GM21786 (cell line): Measurements from ENCODE around the gene LRRC55.

Experiments
- ATAC-seq: cut with Tn5 transposase; IDR thresholded peaks from one replicate; pipeline ENCODE4 v1.9.1; 2021; ENCODE audit not compliant: unreplicated experiment

Gene LRRC55

DNA sequence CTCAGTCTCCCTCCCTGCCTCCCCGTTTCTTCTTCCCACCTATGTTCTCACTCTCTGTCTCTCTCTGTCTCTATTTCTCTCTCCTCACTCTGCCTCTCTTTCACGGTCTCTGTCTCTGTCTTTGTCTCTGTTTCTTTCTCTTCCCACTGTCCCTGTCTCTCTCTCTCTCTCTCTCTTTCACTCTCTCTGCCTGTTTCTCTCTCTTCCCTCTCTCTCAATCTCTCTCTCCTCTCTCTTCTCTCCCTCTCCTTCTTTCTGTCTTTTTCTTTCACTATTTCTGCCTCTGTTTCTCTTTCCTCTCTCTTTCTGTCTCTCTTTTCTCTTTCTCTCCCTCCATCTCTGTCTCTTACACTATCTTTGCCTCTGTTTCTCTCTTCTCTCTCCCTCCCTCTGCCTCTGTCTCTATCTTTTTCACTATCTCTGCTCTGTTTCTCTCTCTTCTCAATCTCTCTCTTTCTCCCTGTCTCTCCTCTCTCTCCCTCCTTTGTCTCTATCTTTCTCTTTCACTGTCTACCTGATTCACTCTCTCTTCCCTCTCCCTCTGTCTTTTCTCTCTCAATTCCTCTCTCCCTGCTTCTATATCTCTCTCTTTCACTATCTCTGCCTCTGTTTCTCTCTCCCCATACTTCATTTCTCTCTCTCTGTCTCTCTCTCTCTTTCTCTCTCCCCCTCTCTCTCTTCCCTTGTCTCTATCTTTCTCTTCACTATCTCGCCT lies 49.9 kb downstream of the LRRC55 start:
- ATAC-seq: no peak

DNA sequence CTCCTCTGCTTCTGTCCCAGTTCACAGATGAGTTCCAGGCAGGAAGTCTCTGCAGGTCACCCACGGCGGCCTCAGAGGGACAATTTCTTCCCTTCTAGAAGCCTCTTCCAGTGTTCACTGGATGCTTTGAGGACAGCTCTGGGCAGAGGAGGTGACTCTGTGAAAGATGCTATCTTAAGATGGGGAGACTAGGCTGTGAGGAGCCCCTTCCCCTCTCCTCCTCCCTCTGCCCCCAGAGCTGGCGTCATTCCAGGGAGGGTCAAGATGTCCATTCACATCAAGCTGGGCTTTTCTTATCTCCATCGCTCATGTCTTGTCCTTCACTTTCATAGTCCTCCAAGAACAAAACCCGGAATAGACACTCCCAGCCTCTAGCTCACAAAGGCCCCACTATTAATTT lies 51.9 kb downstream of the LRRC55 start:
- no peak for ATAC-seq

DNA sequence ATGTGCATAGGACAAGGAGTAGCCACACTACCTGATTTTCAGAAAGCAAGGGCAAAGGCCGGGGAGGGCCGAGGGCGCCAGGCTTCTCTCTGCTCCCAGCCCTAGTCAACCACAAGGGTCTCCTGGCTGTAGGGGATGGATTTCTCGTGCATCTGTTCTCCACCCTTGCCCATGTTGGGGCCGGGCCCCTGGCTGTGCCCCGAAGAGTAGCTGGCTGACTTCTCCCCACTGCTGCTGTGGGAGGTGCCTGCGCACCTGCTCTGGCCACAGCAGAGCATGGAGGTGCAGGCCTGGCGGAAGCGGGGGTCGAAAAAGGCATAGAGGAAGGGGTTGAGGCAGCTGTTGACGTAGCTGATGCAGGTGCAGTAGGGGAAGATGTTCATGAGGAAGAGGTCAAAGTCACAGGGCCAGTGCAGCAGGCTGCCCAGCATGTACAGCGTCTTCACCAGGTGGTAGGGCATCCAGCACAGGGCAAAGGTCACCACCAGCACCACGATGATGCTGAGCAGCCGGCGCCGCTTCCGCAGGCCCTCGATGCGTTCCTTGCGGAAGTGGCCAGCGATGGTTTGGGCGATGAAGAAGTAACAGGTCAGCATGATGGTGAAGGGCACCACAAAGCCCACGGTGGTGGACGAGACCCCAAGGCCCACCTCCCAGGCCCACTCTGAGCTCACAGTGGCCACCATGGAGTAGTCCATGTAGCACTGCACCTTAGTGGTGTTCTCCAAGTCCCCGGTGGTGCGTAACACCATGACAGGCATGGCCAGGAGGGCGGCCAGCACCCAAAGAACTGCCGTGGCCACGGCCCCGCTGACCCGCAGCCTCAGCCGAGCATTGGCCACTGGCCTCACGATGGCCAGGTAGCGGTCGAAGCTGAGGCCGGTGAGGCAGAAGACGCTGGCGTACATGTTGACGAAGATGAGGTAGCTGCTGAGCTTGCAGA lies 54.3 kb downstream of the LRRC55 start:
- no peak for ATAC-seq

GRCh38 chr11:57237204-57237681 lies 55.5 kb downstream of the LRRC55 start, which contains the start of gene APLNR:
Gene APLNR (minus strand): TSS chr11:57237250. CDS start chr11:57237004, 246 bp downstream.
- no peak for ATAC-seq

DNA sequence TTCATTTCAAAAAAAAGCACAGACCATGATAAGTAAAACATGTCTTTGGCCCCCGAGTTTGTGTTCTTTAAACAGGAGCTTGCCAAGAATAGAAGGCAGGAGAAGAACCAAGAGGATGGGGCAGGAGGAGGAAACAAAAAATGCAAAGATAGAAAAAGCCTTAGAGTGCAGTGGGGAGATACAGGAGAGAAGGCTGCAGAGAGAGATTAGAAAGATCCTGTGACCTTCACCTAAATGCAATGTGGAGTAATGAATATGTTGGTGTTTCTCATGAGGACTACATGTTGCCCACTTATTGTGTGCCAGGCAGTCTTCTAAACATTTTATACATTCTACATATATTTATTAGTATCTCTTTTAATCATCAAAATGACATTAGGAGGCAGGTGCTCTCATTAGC lies 57.6 kb downstream of the LRRC55 start:
- no peak for ATAC-seq

GRCh38 chr11:57240007-57240406 lies 58.3 kb downstream of the LRRC55 start:
- no peak for ATAC-seq

- ATAC-seq: no peak
Observed at GRCh38 chr11:57240757-57241156, 59.0 kb downstream of the LRRC55 start.
